ENCODE results near the gene ARL14. TPM values are rescaled to one million over a fixed set of nuclear protein-coding genes. Genes with fewer than 3 reads are reported as not detected.

Gene ARL14
- total RNA-seq, 4 donors from 2014 or later, result not detected

DNA sequence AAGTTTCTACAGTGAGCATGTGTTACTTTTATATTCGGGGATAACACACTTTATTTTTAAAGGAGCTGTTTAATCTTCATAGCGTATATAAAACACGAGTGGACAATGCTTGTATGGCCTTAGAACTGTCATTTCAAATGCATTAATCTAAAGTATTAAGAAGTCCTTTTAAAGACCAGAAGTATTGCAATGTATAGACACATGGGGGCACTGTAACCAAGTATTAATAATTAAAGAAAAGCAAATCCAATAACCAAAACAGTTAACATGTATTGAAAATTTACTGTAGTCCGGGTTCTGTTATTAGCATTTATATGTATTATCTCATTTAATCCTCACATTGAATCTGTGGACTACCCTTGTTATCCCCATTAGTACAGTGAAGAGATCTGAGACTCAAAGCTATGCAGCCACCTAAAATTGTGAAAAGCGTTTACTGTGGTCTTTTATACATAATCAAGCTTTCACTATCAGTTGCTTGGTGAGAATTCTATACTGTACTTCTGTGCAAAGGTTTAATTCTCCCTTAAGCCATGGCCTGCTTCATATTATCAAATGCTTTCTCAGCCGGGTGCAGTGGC, 10.1 kb downstream of the ARL14 start:
- H3K9me3 ChIP-seq, result no peaks in the 10 kb centered on the region
- H3K36me3 ChIP-seq, result no peaks in the 10 kb centered on the region
- ATAC-seq, result no peak
- H3K4me3 ChIP-seq, result no peak overlapping the region
- WGBS, 2 donors (ENCODE audit: low coverage in 1 of 2), result 53% methylated on average over 5 to 6 of the region's 6 CpGs
- no peaks in the 10 kb centered on the region for H3K4me1 ChIP-seq
- TF ChIP-seq POLR2AphosphoS5 (IDR thresholded peaks at IDR 0.05) (no peak), CTCF (IDR thresholded peaks at IDR 0.05) (peak in 1 of 4 experiments; percentile 24)
- H3K27ac ChIP-seq, result no peak overlapping the region
- no peaks in the 10 kb centered on the region for H3K27me3 ChIP-seq

DNA sequence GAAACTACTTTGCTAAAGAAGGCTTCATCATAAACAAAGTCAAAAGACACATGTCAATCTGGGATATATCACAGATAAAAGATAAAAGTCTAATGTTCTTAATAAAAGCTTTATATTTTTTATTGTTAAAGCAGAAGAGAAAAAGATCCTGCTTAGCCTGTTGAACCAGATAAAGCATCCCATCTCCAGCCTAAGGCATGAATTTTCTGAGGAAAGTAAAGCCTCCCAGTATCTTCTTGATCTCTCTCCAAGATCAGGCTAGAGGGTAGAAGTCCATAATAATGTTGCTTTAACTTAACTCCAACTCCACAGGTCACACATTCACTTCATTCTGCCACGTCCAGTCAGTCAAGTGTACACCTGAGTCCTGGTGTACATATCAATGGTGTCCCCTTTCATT, 14.2 kb downstream of the ARL14 start:
- no peak overlapping the region for H3K4me3 ChIP-seq
- H3K9me3 ChIP-seq, result no peaks in the 10 kb centered on the region
- no peaks in the 10 kb centered on the region for H3K36me3 ChIP-seq
- 78 to 100% methylated on average over 1 of the region's 1 CpG for WGBS, 2 donors (ENCODE audit: low coverage in 1 of 2)
- H3K4me1 ChIP-seq, result no peaks in the 10 kb centered on the region
- H3K27ac ChIP-seq, result no peak overlapping the region
- no peak for TF ChIP-seq EP300 (IDR thresholded peaks at IDR 0.05)
- no peak for TF ChIP-seq POLR2AphosphoS5 (IDR thresholded peaks at IDR 0.05)
- no peak for TF ChIP-seq POLR2A (IDR thresholded peaks at IDR 0.05)
- TF ChIP-seq CTCF (IDR thresholded peaks at IDR 0.05), result no peak
- H3K27me3 ChIP-seq, result no peaks in the 10 kb centered on the region
- ATAC-seq, result no peak

- no peaks in the 10 kb centered on the region for H3K4me1 ChIP-seq
- 90 to 96% methylated on average over 4 of the region's 4 CpGs for WGBS, 2 donors (ENCODE audit: low coverage in 1 of 2)
- H3K4me3 ChIP-seq, result no peak overlapping the region
- no peak for ATAC-seq
- no peak overlapping the region for H3K27ac ChIP-seq
- H3K27me3 ChIP-seq, result no peaks in the 10 kb centered on the region
- TF ChIP-seq POLR2AphosphoS5 (IDR thresholded peaks at IDR 0.05) (no peak), CTCF (IDR thresholded peaks at IDR 0.05) (no peak), EP300 (IDR thresholded peaks at IDR 0.05) (no peak), POLR2A (IDR thresholded peaks at IDR 0.05) (no peak)
- H3K9me3 ChIP-seq, result no peaks in the 10 kb centered on the region
- no peaks in the 10 kb centered on the region for H3K36me3 ChIP-seq
These were observed 15.0 kb downstream of the ARL14 start for GRCh38 chr3:160691962-160692361.

GRCh38 chr3:160693191-160693590, 16.2 kb downstream of the ARL14 start:
- Histone ChIP-seq H3K4me3 (no peak overlapping the region), H3K4me1 (no peaks in the 10 kb centered on the region), H3K36me3 (no peaks in the 10 kb centered on the region), H3K9me3 (no peaks in the 10 kb centered on the region), H3K27me3 (no peaks in the 10 kb centered on the region), H3K27ac (no peak overlapping the region)
- ATAC-seq, result no peak
- WGBS, 2 donors (ENCODE audit: low coverage in 1 of 2), result 73 to 75% methylated on average over 2 of the region's 2 CpGs
- TF ChIP-seq POLR2A (IDR thresholded peaks at IDR 0.05) (no peak), CTCF (IDR thresholded peaks at IDR 0.05) (no peak), POLR2AphosphoS5 (IDR thresholded peaks at IDR 0.05) (no peak), EP300 (IDR thresholded peaks at IDR 0.05) (no peak)

GRCh38 chr3:160694345-160694744, 17.4 kb downstream of the ARL14 start:
- WGBS, 2 donors (ENCODE audit: low coverage in 1 of 2), result 87 to 100% methylated on average over 3 of the region's 3 CpGs
- TF ChIP-seq POLR2AphosphoS5 (IDR thresholded peaks at IDR 0.05) (no peak), EP300 (IDR thresholded peaks at IDR 0.05) (no peak), POLR2A (IDR thresholded peaks at IDR 0.05) (no peak), CTCF (IDR thresholded peaks at IDR 0.05) (no peak)
- Histone ChIP-seq H3K9me3 (no peaks in the 10 kb centered on the region), H3K4me3 (no peak overlapping the region), H3K36me3 (no peaks in the 10 kb centered on the region), H3K4me1 (no peaks in the 10 kb centered on the region), H3K27me3 (no peaks in the 10 kb centered on the region), H3K27ac (no peak overlapping the region)
- no peak for ATAC-seq
